ENCODE measurements around the gene HNRNPF.

HNRNPF gene

GRCh38 chr10:43420369-43421200 is 11.6 kb upstream of the HNRNPF start:
- peak; percentile 91 for DNase-seq

GRCh38 chr10:43419997-43420368 is 11.0 kb upstream of the HNRNPF start:
- no peak for DNase-seq

- DNase-seq, result peak; percentile 75
Observed at GRCh38 chr10:43417950-43418768, 9.2 kb upstream of the HNRNPF start.

- DNase-seq, result no peak
Observed at GRCh38 chr10:43415544-43415943, 6.6 kb upstream of the HNRNPF start.

- no peak for DNase-seq
Observed at GRCh38 chr10:43411536-43411935, 2.5 kb upstream of the HNRNPF start.

GRCh38 chr10:43410345-43410744 is 1.4 kb upstream of the HNRNPF start:
- no peak for DNase-seq

- DNase-seq, result peak; percentile 81
Observed at GRCh38 chr10:43409385-43410109, 561 bp upstream of the HNRNPF start.

GRCh38 chr10:43408331-43408709 is 666 bp downstream of the HNRNPF start:
- no peak for DNase-seq

GRCh38 chr10:43407576-43408330 is 1.2 kb downstream of the HNRNPF start:
- peak; percentile 92 for DNase-seq

GRCh38 chr10:43407148-43407575 is 1.8 kb downstream of the HNRNPF start:
- peak; percentile 85 for DNase-seq

GRCh38 chr10:43404704-43405084 is 4.3 kb downstream of the HNRNPF start:
- no peak for DNase-seq

GRCh38 chr10:43403911-43404703 is 4.9 kb downstream of the HNRNPF start:
- no peak for DNase-seq

GRCh38 chr10:43402880-43403452 is 6.0 kb downstream of the HNRNPF start:
- DNase-seq, result no peak

- DNase-seq, result no peak
Observed at GRCh38 chr10:43402176-43402575, 6.8 kb downstream of the HNRNPF start.

- no peak for DNase-seq
Observed at GRCh38 chr10:43401627-43402026, 7.4 kb downstream of the HNRNPF start.

GRCh38 chr10:43399320-43400310 is 9.4 kb downstream of the HNRNPF start:
- no peak for DNase-seq

GRCh38 chr10:43398939-43399319 is 10.1 kb downstream of the HNRNPF start:
- no peak for DNase-seq

- peak; percentile 90 for DNase-seq
Observed at GRCh38 chr10:43396928-43397624, 11.9 kb downstream of the HNRNPF start.
